ENCODE measurements around the gene C19orf67. TPM values are rescaled to one million over a fixed set of nuclear protein-coding genes. Genes with fewer than 3 reads are reported as not detected.
A peak's percentile ranks its signal among the peaks of the same experiment; 100 is the strongest.

Gene C19orf67
- total and polyA plus RNA-seq, 2 of the 13 experiments (the other 11 are each of a cell fraction or from before 2014, with no cell fraction given), result 0.11 to 0.32 TPM

- TF ChIP-seq THAP7 (CRISPR knock-in tag; IDR thresholded peaks at IDR 0.05) (no peak), BCL6 (CRISPR knock-in tag; IDR thresholded peaks at IDR 0.05) (no peak), NCOR1 (IDR thresholded peaks at IDR 0.05; ENCODE audit: borderline replicate concordance, low read length) (no peak), MXD4 (CRISPR knock-in tag; IDR thresholded peaks at IDR 0.05) (no peak), POLR2AphosphoS5 (IDR thresholded peaks at IDR 0.05; ENCODE audit: low read depth, low read length) (no peak), LCORL (IDR thresholded peaks at IDR 0.05) (no peak), LCORL (CRISPR knock-in tag; IDR thresholded peaks at IDR 0.05) (peak; percentile 3; the same call in 1 of the 2 replicates), MEIS1 (CRISPR knock-in tag; IDR thresholded peaks at IDR 0.05; ENCODE audit: borderline replicate concordance) (0 out of 2 replicates have a peak, but pooled peaks have one; percentile 11), KMT2A (CRISPR knock-in tag; IDR thresholded peaks at IDR 0.05) (no peak), THAP11 (CRISPR knock-in tag; IDR thresholded peaks at IDR 0.05) (no peak), ZSCAN29 (CRISPR knock-in tag; conservative IDR thresholded peaks at IDR 0.05) (no peak), YEATS2 (CRISPR knock-in tag; IDR thresholded peaks at IDR 0.05; ENCODE audit: borderline replicate concordance) (no peak), SNAI1 (CRISPR knock-in tag; IDR thresholded peaks at IDR 0.05; ENCODE audit: borderline replicate concordance) (no peak), ZNF775 (CRISPR knock-in tag; IDR thresholded peaks at IDR 0.05; ENCODE audit: borderline replicate concordance) (no peak), ZFY (CRISPR knock-in tag; IDR thresholded peaks at IDR 0.05) (no peak), HDAC1 (CRISPR knock-in tag; IDR thresholded peaks at IDR 0.05) (0 out of 2 replicates have a peak, but pooled peaks have one; percentile 41), TARDBP (CRISPR knock-in tag; IDR thresholded peaks at IDR 0.05) (no peak), ZNF263 (CRISPR knock-in tag; IDR thresholded peaks at IDR 0.05) (no peak), PRPF4 (IDR thresholded peaks at IDR 0.05; ENCODE audit: low read depth, low read length, poor library complexity, severe bottlenecking) (no peak), ZNF292 (CRISPR knock-in tag; IDR thresholded peaks at IDR 0.05; ENCODE audit: borderline replicate concordance, low read depth) (no peak), ARHGAP35 (CRISPR knock-in tag; IDR thresholded peaks at IDR 0.05; ENCODE audit: borderline replicate concordance) (no peak)
- TF ChIP-seq, protein P1, sequence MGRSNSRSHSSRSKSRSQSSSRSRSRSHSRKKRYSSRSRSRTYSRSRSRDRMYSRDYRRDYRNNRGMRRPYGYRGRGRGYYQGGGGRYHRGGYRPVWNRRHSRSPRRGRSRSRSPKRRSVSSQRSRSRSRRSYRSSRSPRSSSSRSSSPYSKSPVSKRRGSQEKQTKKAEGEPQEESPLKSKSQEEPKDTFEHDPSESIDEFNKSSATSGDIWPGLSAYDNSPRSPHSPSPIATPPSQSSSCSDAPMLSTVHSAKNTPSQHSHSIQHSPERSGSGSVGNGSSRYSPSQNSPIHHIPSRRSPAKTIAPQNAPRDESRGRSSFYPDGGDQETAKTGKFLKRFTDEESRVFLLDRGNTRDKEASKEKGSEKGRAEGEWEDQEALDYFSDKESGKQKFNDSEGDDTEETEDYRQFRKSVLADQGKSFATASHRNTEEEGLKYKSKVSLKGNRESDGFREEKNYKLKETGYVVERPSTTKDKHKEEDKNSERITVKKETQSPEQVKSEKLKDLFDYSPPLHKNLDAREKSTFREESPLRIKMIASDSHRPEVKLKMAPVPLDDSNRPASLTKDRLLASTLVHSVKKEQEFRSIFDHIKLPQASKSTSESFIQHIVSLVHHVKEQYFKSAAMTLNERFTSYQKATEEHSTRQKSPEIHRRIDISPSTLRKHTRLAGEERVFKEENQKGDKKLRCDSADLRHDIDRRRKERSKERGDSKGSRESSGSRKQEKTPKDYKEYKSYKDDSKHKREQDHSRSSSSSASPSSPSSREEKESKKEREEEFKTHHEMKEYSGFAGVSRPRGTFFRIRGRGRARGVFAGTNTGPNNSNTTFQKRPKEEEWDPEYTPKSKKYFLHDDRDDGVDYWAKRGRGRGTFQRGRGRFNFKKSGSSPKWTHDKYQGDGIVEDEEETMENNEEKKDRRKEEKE (IDR thresholded peaks at IDR 0.05), result no peak
- TF ChIP-seq, protein P2, sequence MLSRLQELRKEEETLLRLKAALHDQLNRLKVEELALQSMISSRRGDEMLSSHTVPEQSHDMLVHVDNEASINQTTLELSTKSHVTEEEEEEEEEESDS (CRISPR knock-in tag; IDR thresholded peaks at IDR 0.05; ENCODE audit: borderline replicate concordance), result no peak
- TF ChIP-seq, protein P3, sequence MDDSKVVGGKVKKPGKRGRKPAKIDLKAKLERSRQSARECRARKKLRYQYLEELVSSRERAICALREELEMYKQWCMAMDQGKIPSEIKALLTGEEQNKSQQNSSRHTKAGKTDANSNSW (CRISPR knock-in tag; IDR thresholded peaks at IDR 0.05; ENCODE audit: borderline replicate concordance), result no peak
- TF ChIP-seq, protein P4, sequence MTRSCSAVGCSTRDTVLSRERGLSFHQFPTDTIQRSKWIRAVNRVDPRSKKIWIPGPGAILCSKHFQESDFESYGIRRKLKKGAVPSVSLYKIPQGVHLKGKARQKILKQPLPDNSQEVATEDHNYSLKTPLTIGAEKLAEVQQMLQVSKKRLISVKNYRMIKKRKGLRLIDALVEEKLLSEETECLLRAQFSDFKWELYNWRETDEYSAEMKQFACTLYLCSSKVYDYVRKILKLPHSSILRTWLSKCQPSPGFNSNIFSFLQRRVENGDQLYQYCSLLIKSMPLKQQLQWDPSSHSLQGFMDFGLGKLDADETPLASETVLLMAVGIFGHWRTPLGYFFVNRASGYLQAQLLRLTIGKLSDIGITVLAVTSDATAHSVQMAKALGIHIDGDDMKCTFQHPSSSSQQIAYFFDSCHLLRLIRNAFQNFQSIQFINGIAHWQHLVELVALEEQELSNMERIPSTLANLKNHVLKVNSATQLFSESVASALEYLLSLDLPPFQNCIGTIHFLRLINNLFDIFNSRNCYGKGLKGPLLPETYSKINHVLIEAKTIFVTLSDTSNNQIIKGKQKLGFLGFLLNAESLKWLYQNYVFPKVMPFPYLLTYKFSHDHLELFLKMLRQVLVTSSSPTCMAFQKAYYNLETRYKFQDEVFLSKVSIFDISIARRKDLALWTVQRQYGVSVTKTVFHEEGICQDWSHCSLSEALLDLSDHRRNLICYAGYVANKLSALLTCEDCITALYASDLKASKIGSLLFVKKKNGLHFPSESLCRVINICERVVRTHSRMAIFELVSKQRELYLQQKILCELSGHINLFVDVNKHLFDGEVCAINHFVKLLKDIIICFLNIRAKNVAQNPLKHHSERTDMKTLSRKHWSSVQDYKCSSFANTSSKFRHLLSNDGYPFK (CRISPR knock-in tag; IDR thresholded peaks at IDR 0.05; ENCODE audit: borderline replicate concordance), result no peak
Observed at GRCh38 chr19:14091813-14092462, 6.4 kb upstream of the C19orf67 start (continued).
